Measurements from ENCODE around the gene RPL10A. TPM values are rescaled to one million over a fixed set of nuclear protein-coding genes. Genes with fewer than 3 reads are reported as not detected.

Gene RPL10A
- total and polyA plus RNA-seq, 2 of the 8 experiments (the other 6 are each of a cell fraction or from before 2014, with no cell fraction given): 1,893 to 2,948 TPM

- Histone ChIP-seq H4K91ac (replicated peaks; ENCODE audit: insufficient read length, low read length) (no peak overlapping the region), H3K9ac (replicated peaks in 1 of 4; ENCODE audit: extremely low read depth in 1 of 4, low read depth in 3 of 4, low read length in 3 of 4) (no peak overlapping the region), H3K56ac (replicated peaks; ENCODE audit: insufficient read length, low read depth, low read length) (no peak overlapping the region), H2BK15ac (ENCODE audit: low read length) (no peak overlapping the region), H3K18ac (ENCODE audit: extremely low read depth, low read length) (no peak overlapping the region), H2BK5ac (ENCODE audit: low read depth, low read length) (no peak overlapping the region), H3K23ac (ENCODE audit: insufficient read length) (no peak overlapping the region), H4K5ac (ENCODE audit: insufficient read length, low read depth, low read length) (no peak overlapping the region), H3K4ac (replicated peaks; ENCODE audit: insufficient read length, low read depth, low read length) (no peak overlapping the region), H2BK20ac (ENCODE audit: low read length) (no peak overlapping the region), H2BK120ac (replicated peaks; ENCODE audit: low read depth, low read length) (no peak overlapping the region), H4K8ac (ENCODE audit: extremely low read depth, insufficient read depth, low read length) (no peak overlapping the region), H3K14ac (ENCODE audit: insufficient read length) (no peak overlapping the region), H3K79me1 (ENCODE audit: low read depth, low read length) (no peaks in the 10 kb centered on the region; the same call in 1 of the 2 replicates), H3K4me1 (replicated peaks in 1 of 4; ENCODE audit: control insufficient read depth in 3 of 4, insufficient read depth in 4 of 4, low read length in 3 of 4) (no peaks in the 10 kb centered on the region; a peak in 3 of 7 replicates), H3K4me2 (ENCODE audit: insufficient read depth in 1 of 2, low read depth in 2 of 2, low read length in 2 of 2) (no peak overlapping the region), H3K27me3 (replicated peaks in 1 of 4; ENCODE audit: control insufficient read depth in 3 of 4, extremely low read depth in 1 of 4, insufficient read depth in 3 of 4, low read length in 3 of 4) (no peaks in the 10 kb centered on the region; a peak in 1 of 7 replicates), H4K20me1 (replicated peaks in 1 of 2; ENCODE audit: control insufficient read depth in 1 of 2, insufficient read depth in 2 of 2, low read length in 2 of 2) (peaks cover 13% of the 10 kb centered on the region in 2 experiments), H2BK12ac (ENCODE audit: low read depth, low read length) (no peak overlapping the region), H2AFZ (ENCODE audit: low read length) (no peak overlapping the region), H2AK5ac (ENCODE audit: low read depth, low read length) (no peak overlapping the region), H3K27ac (ENCODE audit: low read depth, low read length) (no peak overlapping the region), H3K9me3 (ENCODE audit: insufficient read depth in 2 of 2, low read depth in 1 of 2, low read length in 1 of 2) (no peaks in the 10 kb centered on the region), H3K23me2 (ENCODE audit: low read depth, low read length) (no peaks in the 10 kb centered on the region), H3K4me3 (ENCODE audit: extremely low read depth in 1 of 4, insufficient read depth in 2 of 4, low read depth in 3 of 4, low read length in 4 of 4) (no peak overlapping the region), H3K36me3 (ENCODE audit: control insufficient read depth in 2 of 4, insufficient read depth in 4 of 4, low read length in 3 of 4) (peaks cover 3 to 35% (median 6%) of the 10 kb centered on the region in 4 experiments; a peak in 5 of 8 replicates), H3K79me2 (ENCODE audit: control insufficient read depth in 1 of 2, insufficient read depth in 2 of 2, low read length in 2 of 2) (no peaks in the 10 kb centered on the region)
- 89% methylated on average over 8 of the region's 8 CpGs; no CpG with 5 or more reads in 1 of the 2 experiments for WGBS, 2 experiments (ENCODE audit: extremely low coverage in 1 of 2, insufficient coverage in 1 of 2, insufficient read length in 1 of 2, insufficient replicate concordance in 2 of 2, low coverage in 1 of 2, low lambda C conversion rate in 2 of 2, missing lambda C conversion rate in 1 of 2)
- TF ChIP-seq SIX5 (IDR thresholded peaks at IDR 0.05; ENCODE audit: low read depth, low read length): no peak
- 0 out of 2 replicates have a peak, but pooled peaks have one; percentile 10 for TF ChIP-seq CEBPB (IDR thresholded peaks at IDR 0.05; ENCODE audit: low read depth, low read length)
- ChIA-PET CTCF (ENCODE audit: partially characterized antibody) (interaction anchor here (1.0 to 2.5 kb wide), 7 partner anchors 9 to 207 kb away, joined by 3 to 6 read pairs (median 3); partner anchors contain the start of gene RPL10A), POLR2A (ENCODE audit: partially characterized antibody) (interaction anchor here (1.0 to 37.6 kb wide), 5 partner anchors 1 to 182 kb away, joined by 3 to 1319 read pairs (median 197); partner anchors contain the start of genes FANCE, RPL10A and TEAD3)
- DNase-seq (ENCODE audit: low read depth in 1 of 2, low spot score in 2 of 2): no peak
- no peak for FAIRE-seq
Observed at GRCh38 chr6:35477028-35477427, 8.8 kb downstream of the RPL10A start.

Measured in H1 (cell line).